HCT116 (cell line): Measurements from ENCODE around the gene RHBDF2.

Experiments
- CBX3 ChIP-seq: IDR thresholded peaks from 2 replicates; pipeline ENCODE4 v1.6.1; 2012; ENCODE audit warnings: low read depth
- CTCF ChIP-seq, 3 experiments: fragments of 200-600 bp in 1 of 3; sonication (generic) in 1 of 3; IDR thresholded peaks in 2 of 3; conservative IDR thresholded peaks in 1 of 3; 2 replicates each; pipeline ENCODE4 v1.5.1; 2012 to 2017; ENCODE audit warnings: low read depth in 2 of 3, low read length in 2 of 3, antibody characterized with exemption in 1 of 3, borderline replicate concordance in 1 of 3, control low read depth in 1 of 3, mild to moderate bottlenecking in 1 of 3, mixed read lengths in 1 of 3, mixed run types in 1 of 3, moderate library complexity in 1 of 3; ENCODE audit not compliant: insufficient read depth in 1 of 3
- EZH2 ChIP-seq: fragments of 200-600 bp; sonication (generic); IDR thresholded peaks from 2 replicates; pipeline ENCODE4 v1.6.1; 2017; ENCODE audit warnings: antibody characterized with exemption, mixed run types
- EZH2phosphoT487 ChIP-seq: fragments of 200-600 bp; IDR thresholded peaks from 2 replicates; pipeline ENCODE4 v1.6.1; 2018; ENCODE audit warnings: antibody characterized with exemption, borderline replicate concordance
- POLR2A ChIP-seq: IDR thresholded peaks from 2 replicates; pipeline ENCODE4 v1.7.0; 2011; ENCODE audit warnings: borderline replicate concordance; ENCODE audit not compliant: insufficient read depth, insufficient read length; ENCODE audit errors: extremely low read depth
- SP1 ChIP-seq: IDR thresholded peaks from 2 replicates; pipeline ENCODE4 v1.6.1; 2012; ENCODE audit warnings: low read depth
- YY1 ChIP-seq: IDR thresholded peaks from 2 replicates; pipeline ENCODE4 v1.6.1; 2011; ENCODE audit warnings: low read length, low read depth, moderate library complexity, mild to moderate bottlenecking; ENCODE audit not compliant: insufficient replicate concordance; ENCODE audit errors: extremely low read depth
- ZNF274 ChIP-seq: fragments of 200-500 bp; sonication (Bioruptor generic); IDR thresholded peaks from 2 replicates; pipeline ENCODE4 v1.6.1; 2014; ENCODE audit warnings: mild to moderate bottlenecking, low read depth, low read length, inconsistent platforms

- no peak for TF ChIP-seq CTCF (IDR thresholded peaks at IDR 0.05 in 2 of 3, conservative IDR thresholded peaks at IDR 0.05 in 1 of 3; ENCODE audit: borderline replicate concordance in 1 of 3, insufficient read depth in 1 of 3, low read depth in 2 of 3, low read length in 2 of 3)
- no peak for TF ChIP-seq YY1
- no peak for TF ChIP-seq ZNF274
- TF ChIP-seq EZH2phosphoT487, result no peak
- no peak for TF ChIP-seq EZH2
- TF ChIP-seq SP1, result no peak
- TF ChIP-seq CBX3, result no peak
- no peak for TF ChIP-seq POLR2A
These were observed 4.8 kb downstream of the RHBDF2 start for GRCh38 chr17:76496464-76496863.
